Astrocyte (in vitro differentiated cells and primary cell): ENCODE data around the gene GDF9. TPM values are rescaled to one million over a fixed set of nuclear protein-coding genes. Genes with fewer than 3 reads are reported as not detected.

Experiments
- DNase-seq: peaks from one replicate; pipeline ENCODE4 v3.0.0-alpha.2; 2010; ENCODE audit warnings: low read depth
- FAIRE-seq: peaks from 2 replicates; lab custom pipeline; 2011; peaks lifted over from hg19 to GRCh38; lab: Jason Lieb, UNC
- H2AFZ ChIP-seq: 2 replicates; pipeline ENCODE4 v1.6.0; 2012; ENCODE audit warnings: low read depth, low read length, inconsistent platforms
- H3K27ac ChIP-seq: 2 replicates; pipeline ENCODE4 v1.5.1; 2011; ENCODE audit warnings: low read depth, low read length, inconsistent platforms
- H3K27me3 ChIP-seq: 2 replicates; pipeline ENCODE4 v1.6.0; 2011; ENCODE audit warnings: low read length, inconsistent platforms; ENCODE audit not compliant: insufficient read depth
- H3K36me3 ChIP-seq: 2 replicates; pipeline ENCODE4 v1.5.1; 2011; ENCODE audit warnings: low read length, inconsistent platforms; ENCODE audit not compliant: insufficient read depth
- H3K4me1 ChIP-seq: 2 replicates; pipeline ENCODE4 v1.5.1; 2011; ENCODE audit warnings: low read length, inconsistent platforms; ENCODE audit not compliant: insufficient read depth
- H3K4me2 ChIP-seq: 2 replicates; pipeline ENCODE4 v1.6.0; 2012; ENCODE audit warnings: low read length, inconsistent platforms
- H3K4me3 ChIP-seq: 2 replicates; pipeline ENCODE4 v1.5.1; 2011; ENCODE audit warnings: low read depth, mild to moderate bottlenecking, low read length, inconsistent platforms; ENCODE audit not compliant: insufficient read depth
- H3K79me2 ChIP-seq: 2 replicates; pipeline ENCODE4 v1.6.0; 2012; ENCODE audit warnings: mild to moderate bottlenecking, low read length, inconsistent platforms; ENCODE audit not compliant: insufficient read depth
- H3K9ac ChIP-seq: 2 replicates; pipeline ENCODE4 v1.6.0; 2012; ENCODE audit warnings: mild to moderate bottlenecking, low read length, inconsistent platforms
- H3K9me3 ChIP-seq: 2 replicates; pipeline ENCODE4 v1.5.1; 2012; ENCODE audit warnings: low read depth, mild to moderate bottlenecking, low read length, inconsistent platforms; ENCODE audit not compliant: insufficient read depth
- H4K20me1 ChIP-seq: 2 replicates; pipeline ENCODE4 v1.6.0; 2012; ENCODE audit warnings: low read length, inconsistent platforms; ENCODE audit not compliant: insufficient read depth
- H3K27ac Mint-ChIP-seq: one replicate; pipeline ENCODE4 v1.8.0; 2021; ENCODE audit warnings: mild to moderate bottlenecking, mixed read lengths; ENCODE audit not compliant: unreplicated experiment
- H3K27me3 Mint-ChIP-seq: one replicate; pipeline ENCODE4 v1.8.0; 2021; ENCODE audit warnings: low read depth, mixed read lengths; ENCODE audit not compliant: unreplicated experiment
- H3K36me3 Mint-ChIP-seq: one replicate; pipeline ENCODE4 v1.8.0; 2021; ENCODE audit warnings: low read depth, mixed read lengths; ENCODE audit not compliant: unreplicated experiment
- H3K4me1 Mint-ChIP-seq: one replicate; pipeline ENCODE4 v1.8.0; 2021; ENCODE audit warnings: low read depth, mixed read lengths; ENCODE audit not compliant: unreplicated experiment
- H3K4me3 Mint-ChIP-seq: one replicate; pipeline ENCODE4 v1.8.0; 2021; ENCODE audit warnings: mild to moderate bottlenecking, moderate library complexity, mixed read lengths; ENCODE audit not compliant: unreplicated experiment
- H3K9me3 Mint-ChIP-seq: one replicate; pipeline ENCODE4 v1.8.0; 2021; ENCODE audit warnings: mild to moderate bottlenecking, mixed read lengths; ENCODE audit not compliant: unreplicated experiment
- CTCF ChIP-seq: IDR thresholded peaks from 2 replicates; pipeline ENCODE4 v1.5.1; 2011; ENCODE audit warnings: low read depth, mild to moderate bottlenecking, inconsistent platforms, low read length, moderate library complexity; ENCODE audit not compliant: insufficient read depth
- EZH2 ChIP-seq: IDR thresholded peaks from 2 replicates; pipeline ENCODE4 v1.6.1; 2012; ENCODE audit warnings: mild to moderate bottlenecking, low read length, inconsistent platforms; ENCODE audit not compliant: insufficient read depth
- total RNA-seq: library from RNA; stranded (reverse); gene quantifications from 2 replicates; pipeline ENCODE4 v1.2.1, GENCODE V29; 2021

Gene GDF9
- total RNA-seq, 1 donor from 2014 or later = 0.34 TPM

GRCh38 chr5:132873119-132873929 lies 7.1 kb upstream of the GDF9 start, which contains the start of gene LEAP2:
Gene LEAP2, plus strand, starts transcription at chr5:132873668. Its CDS starts 27 bp downstream, at chr5:132873695.
- Histone ChIP-seq H3K9me3 (no peaks in the 10 kb centered on the region), H3K9ac (no peak within 1 kb of the TSS), H4K20me1 (peaks cover 19% of the 10 kb centered on the region), H3K4me1 (peaks cover 11% of the 10 kb centered on the region), H3K27me3 (no peaks in the 10 kb centered on the region), H2AFZ (no peak within 1 kb of the TSS), H3K4me3 (no peak within 1 kb of the TSS), H3K36me3 (peaks cover 20% of the 10 kb centered on the region), H3K27ac (no peak within 1 kb of the TSS), H3K79me2 (peaks cover 3% of the 10 kb centered on the region), H3K4me2 (no peak within 1 kb of the TSS)
- Mint-ChIP-seq H3K4me1 (peaks cover 35% of the 10 kb centered on the region), H3K36me3 (peaks cover 34% of the 10 kb centered on the region), H3K27me3 (no peaks in the 10 kb centered on the region), H3K9me3 (no peaks in the 10 kb centered on the region), H3K27ac (peak within 1 kb of the TSS; percentile 76), H3K4me3 (no peak within 1 kb of the TSS)
- FAIRE-seq (no peak), DNase-seq (peak; percentile 31)
- TF ChIP-seq CTCF (no peak), EZH2 (no peak)

DNA sequence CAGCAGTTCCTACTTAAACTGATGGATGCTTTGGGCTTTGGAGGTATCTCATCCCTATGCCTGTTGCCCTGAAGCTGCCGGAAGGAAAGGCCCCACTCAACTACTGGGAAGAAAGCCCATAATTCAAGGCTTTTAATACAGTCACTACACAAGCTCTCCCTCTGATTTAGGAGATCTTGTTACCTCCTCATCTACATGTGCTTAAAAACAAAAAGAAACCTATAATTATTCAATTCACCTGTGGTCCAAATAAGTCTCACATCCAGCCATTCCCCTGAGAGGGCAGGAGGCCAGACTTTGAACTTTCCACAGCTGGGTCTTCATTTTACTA lies 6.5 kb upstream of the GDF9 start:
- Histone ChIP-seq H3K4me1 (peaks cover 9% of the 10 kb centered on the region), H3K4me2 (no peak overlapping the region), H3K9me3 (no peaks in the 10 kb centered on the region), H3K27ac (no peak overlapping the region), H3K27me3 (no peaks in the 10 kb centered on the region), H4K20me1 (peaks cover 13% of the 10 kb centered on the region), H2AFZ (no peak overlapping the region), H3K79me2 (peaks cover 6% of the 10 kb centered on the region), H3K4me3 (no peak overlapping the region), H3K9ac (no peak overlapping the region), H3K36me3 (peaks cover 25% of the 10 kb centered on the region)
- Mint-ChIP-seq H3K9me3 (no peaks in the 10 kb centered on the region), H3K36me3 (peaks cover 35% of the 10 kb centered on the region), H3K4me3 (no peak overlapping the region), H3K27ac (peak overlapping the region; percentile 76), H3K4me1 (peaks cover 34% of the 10 kb centered on the region), H3K27me3 (no peaks in the 10 kb centered on the region)
- TF ChIP-seq EZH2 (no peak), CTCF (no peak)
- no peak for FAIRE-seq
- no peak for DNase-seq
